Ramos (cell line): ENCODE measurements around the gene TMPRSS2.

Experiments used
- in situ Hi-C: fragments of 300-500 bp; cut with MboI; formaldehyde crosslinking; loops from one replicate; pipeline ENCODE4 v1.14.3; 2022; ENCODE audit warnings: low sequenced_read_pairs; ENCODE audit not compliant: unreplicated experiment

TMPRSS2 gene

GRCh38 chr21:41483973-41484372 lies 24.0 kb downstream of the TMPRSS2 start:
- in situ Hi-C loops: no loop called here

DNA sequence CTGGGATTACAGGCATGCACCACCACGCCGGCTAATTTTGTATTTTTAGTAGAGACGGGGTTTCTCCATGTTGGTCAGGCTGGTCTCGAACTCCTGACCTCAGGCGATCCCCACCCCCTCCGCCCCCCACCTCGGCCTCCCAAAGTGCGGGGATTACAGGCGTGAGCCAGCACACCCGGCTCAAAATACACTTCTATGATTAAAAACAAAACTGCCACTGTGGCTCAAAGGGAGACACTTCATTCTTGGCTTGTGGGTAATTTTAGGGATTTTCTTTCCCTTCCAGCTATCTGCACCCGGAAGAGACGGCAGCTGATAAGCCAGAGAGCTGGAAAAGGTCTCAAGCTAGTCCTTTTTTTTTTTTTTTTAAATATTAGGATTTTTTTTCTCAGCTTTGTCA lies 24.5 kb downstream of the TMPRSS2 start:
- in situ Hi-C loops: no loop called here

DNA sequence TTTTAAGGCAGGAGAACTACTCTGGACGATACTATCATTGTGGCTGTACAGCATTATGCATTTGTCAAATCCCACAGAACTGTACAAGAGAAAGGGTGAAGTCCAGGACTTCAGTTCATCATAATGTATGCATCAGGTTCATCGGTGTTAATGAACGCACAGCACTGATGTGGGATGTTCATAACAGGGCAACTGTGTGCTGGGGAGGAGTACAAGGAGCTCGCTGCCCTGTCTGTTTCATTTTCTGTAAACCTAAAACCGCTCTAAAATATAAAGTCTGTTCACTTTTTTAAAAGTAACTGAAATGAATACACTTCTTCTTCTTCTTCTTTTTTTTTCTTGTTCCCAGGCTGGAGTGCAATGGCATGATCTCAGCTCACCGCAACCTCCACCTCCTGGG lies 25.0 kb downstream of the TMPRSS2 start:
- in situ Hi-C loops: no loop called here

DNA sequence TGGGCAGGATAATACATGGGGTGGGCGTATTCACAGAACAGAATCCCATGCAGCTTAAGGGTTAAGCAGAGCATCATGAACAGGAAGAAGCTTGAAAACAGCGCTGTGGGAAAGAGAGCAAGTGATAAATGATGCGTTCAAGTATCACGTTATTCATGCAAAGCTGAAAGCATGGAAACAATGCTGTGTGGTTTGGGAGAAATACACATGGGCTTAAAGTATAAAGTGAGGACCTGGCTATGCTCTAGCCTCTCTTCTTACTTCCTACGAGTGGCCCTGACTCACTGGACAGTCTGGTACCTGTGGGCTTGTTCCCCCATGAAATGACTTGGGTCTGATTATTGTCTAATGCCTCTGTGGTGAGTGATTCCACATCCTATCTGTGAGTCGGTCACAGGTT lies 25.7 kb downstream of the TMPRSS2 start:
- in situ Hi-C loops: no loop called here

DNA sequence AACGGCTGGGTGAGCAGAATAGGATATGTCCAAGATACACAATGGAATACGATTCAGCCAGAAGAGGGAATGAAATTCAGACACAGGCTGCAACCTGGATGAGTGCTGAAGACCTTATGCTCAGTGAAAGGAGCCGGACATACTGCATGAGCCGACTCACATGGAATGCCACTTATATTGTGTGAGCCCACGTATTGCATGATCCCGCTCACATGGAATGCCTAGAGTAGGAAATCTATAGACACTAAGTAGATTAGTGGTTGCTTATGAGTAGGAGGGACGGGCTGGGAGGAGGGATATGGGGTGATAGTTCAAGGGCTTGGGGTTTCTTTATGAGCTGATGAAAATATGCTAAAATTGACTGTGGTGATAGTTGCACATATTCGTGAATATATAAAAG lies 26.8 kb downstream of the TMPRSS2 start:
- in situ Hi-C loops: no loop called here

DNA sequence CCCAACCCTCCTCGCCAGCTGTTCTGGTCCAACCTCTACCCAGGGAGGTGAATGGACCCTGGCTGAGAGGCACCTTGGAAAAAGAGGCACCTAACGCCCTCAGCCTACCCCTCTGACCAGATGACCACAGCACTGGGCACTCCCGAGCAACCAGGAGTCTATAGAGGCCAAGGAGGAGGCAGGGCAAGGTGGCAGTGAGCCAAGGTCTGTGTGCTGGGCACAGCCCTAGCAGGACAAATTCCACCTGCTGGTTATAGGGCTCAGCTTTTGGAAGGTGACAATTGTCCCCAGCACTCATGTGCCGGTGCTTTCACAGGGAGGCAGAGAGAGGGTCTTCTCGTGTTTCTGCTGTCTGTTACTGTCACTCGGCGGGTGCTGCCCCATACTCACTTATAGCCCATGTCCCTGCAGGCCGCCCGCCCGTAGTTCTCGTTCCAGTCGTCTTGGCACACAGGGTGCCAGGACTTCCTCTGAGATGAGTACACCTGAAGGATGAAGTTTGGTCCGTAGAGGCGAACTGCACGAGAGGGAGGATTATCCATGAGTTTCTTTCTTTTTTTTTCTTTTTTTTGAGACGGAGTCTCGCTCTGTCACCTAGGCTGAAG lies 27.8 kb downstream of the TMPRSS2 start:
- in situ Hi-C loops: no loop called here

- in situ Hi-C loops: no loop called here
Observed at GRCh38 chr21:41479686-41480085, 28.3 kb downstream of the TMPRSS2 start.

GRCh38 chr21:41478319-41479177 lies 29.4 kb downstream of the TMPRSS2 start:
- in situ Hi-C loops: no loop called here

- in situ Hi-C loops: no loop called here
Observed at GRCh38 chr21:41477641-41478318, 30.2 kb downstream of the TMPRSS2 start.

- in situ Hi-C loops: no loop called here
Observed at GRCh38 chr21:41475714-41476420, 32.1 kb downstream of the TMPRSS2 start.

DNA sequence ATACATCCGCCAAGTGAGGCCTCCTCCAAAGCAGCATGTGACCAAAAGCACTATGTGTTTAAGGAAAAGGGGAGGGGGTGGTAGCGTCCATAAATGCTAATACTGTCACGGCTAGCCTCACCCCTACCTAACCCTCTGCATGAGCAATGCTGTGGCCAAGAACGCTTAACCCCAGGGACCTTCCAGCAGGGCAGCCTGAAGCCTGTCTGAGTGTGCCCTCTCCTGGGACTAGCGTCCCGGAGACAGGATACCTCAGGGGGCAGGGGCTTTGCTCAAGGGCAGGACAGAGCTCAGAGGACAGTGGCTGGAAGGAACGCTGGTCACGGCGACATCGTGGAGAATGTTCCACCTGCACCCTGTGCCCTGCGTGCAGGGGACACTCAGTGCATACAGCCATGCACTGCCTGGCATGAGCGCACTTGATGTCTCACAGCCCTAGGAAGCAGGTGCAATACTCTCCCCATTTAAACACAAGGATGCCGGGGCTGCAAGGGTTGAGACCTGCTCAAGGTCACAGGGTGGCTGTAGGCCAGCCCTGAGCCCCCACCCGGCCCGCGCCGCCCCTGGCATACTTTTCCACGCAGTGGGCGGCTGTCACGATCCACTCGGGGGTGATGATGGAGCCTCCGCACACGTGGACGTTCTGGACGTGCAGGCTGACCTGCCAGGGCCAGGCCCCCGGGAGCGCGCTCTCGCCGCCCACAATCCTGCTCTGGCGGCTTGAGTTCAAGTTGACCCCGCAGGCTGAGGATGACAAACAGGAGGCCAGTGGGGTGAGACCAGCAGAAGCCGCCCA lies 35.0 kb downstream of the TMPRSS2 start:
- in situ Hi-C loops: no loop called here

DNA sequence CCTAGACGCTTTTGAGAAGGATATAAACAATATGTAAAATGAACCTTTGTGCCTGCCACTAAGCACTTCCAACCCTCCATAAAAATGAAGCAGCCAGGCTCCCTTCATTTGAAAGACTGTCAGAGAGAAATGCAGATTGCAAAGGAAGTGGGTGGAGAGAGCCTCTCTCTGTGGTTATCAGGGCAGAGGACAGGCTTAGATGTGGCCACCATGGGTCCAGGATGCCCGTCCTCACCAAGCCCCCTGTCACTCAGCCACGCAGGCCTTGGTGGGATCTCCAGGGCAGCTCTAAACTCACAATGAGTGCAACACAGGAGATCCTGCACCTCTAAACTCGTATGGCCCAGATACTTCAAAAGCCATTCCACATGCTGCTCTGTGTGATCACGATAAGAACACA lies 37.9 kb downstream of the TMPRSS2 start:
- in situ Hi-C loops: no loop called here

- in situ Hi-C loops: no loop called here
Observed at GRCh38 chr21:41466024-41466820, 41.7 kb downstream of the TMPRSS2 start.

DNA sequence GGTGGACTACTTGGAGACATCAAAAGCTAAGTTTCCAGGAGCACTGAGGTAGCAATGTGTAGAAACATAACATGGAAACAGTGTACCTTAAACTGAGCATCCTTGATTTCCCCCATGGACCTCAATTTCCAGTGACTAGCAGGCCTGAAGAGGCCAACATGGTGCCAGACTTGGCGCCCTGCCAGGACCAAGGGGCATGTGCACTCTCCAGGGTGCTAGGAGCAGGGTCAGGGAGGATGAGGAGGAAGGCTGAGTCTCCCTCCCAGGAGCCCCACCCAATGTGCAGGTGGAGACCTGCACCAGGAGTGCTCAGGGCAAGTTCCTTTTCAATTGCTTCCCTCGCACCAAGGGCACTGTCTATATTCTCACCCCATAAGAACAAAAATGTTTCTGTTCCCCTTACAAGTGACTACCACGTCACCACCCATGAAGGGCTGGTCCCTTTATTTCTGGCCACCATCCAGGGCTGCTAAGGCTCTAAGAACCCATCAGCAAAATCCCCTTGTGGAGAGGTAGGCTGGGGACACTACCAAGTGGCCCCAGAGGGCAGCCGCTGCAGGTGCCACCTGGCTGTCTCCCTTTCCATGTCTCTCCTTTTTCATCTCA lies 42.7 kb downstream of the TMPRSS2 start:
- in situ Hi-C loops: no loop called here

DNA sequence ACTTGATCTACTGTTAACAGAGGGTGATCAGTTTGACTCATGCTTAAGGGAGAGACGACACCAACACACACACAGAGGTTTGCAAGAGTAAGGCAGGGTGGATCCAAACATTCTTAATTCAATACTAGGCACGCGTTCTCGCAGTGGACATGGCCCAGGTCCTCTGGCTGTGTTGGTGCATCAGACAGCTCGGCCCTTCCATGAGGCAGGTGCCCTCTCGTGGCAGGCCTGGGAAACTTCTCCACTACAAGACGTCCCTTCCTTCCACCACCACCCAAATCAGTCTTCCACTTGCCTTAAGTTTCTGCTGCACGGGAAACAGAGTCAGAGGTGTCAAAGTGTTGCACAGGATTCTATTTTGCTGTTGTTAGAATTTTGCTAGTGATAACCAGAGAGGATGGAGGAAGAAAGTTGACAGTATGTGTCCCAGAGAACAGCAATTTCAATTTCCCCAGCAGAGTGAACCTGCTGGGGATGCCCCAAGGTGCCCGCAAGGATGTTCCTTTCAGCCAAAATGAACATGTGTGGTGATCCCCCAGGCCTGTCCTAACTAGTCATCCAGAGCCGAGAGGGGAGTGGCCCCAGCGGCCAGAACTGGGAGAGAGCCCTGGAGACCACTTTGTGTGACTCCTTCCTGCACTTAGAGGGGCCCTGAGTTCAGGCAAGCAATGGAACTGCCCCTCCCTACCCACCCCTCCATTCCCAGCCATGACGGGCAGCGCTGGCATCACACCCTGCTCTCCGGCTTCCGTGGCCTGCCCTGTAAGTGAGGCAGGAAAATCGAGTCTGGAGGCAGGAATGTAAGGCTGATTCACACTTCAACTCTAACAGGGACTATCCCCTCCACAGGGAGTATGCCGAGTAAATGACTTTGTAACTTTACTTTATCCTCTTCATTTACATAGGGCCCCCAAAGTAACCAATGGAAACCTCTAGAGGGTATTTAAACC lies 47.1 kb downstream of the TMPRSS2 start:
- in situ Hi-C loops: no loop called here

DNA sequence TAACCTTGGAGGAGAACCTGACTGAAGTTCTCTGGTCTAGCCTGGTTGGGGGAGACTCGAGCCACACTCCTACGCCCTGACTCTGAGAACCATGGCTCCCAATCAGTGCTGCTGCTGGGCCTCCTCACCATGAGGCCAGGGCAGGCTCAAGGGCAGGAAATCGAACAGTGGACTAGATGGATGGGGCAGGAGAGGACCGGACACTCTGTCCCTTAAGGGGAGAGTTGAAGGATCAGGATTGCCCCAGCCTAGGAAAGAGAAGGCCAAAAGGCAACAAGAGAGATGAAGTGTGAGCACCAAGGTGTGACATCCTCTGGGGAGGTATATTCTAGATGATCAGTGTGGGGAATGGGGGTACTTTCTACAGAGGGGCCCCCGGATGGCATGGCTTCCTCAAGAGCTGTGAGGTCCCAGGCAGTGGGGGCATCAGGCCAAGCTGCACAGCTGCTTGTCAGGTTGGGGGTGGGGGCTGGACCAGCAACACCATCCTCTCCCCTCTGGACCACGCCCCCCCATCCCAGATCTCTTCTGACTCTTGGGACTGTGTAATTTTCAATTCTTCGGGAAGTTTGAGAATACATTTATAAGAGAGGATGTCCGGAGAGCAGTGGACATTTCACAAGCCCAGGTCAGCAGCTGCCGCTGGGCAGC lies 47.9 kb downstream of the TMPRSS2 start:
- in situ Hi-C loops: no loop called here

DNA sequence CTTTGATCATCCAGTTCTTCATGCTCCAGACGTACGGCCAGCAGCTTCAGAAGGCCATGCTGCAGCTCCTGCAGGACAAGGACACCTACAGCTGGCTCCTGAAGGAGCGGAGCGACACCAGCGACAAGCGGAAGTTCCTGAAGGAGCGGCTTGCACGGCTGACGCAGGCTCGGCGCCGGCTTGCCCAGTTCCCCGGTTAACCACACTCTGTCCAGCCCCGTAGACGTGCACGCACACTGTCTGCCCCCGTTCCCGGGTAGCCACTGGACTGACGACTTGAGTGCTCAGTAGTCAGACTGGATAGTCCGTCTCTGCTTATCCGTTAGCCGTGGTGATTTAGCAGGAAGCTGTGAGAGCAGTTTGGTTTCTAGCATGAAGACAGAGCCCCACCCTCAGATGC lies 49.4 kb downstream of the TMPRSS2 start:
- in situ Hi-C loops: no loop called here
